D721Med (cell line): Measurements from ENCODE around the gene GSK3B.

Source experiments
- DNase-seq: peaks from one replicate; pipeline ENCODE4 v3.0.0; 2011; ENCODE audit warnings: low spot score; ENCODE audit not compliant: insufficient read length
- FAIRE-seq: peaks from 2 replicates; lab custom pipeline; 2011; peaks lifted over from hg19 to GRCh38; lab: Jason Lieb, UNC
- TF ChIP-seq, protein P1 (sequence below): IDR thresholded peaks from 2 replicates; pipeline ENCODE4 v1.5.1; 2012; ENCODE audit warnings: mild to moderate bottlenecking, control low read depth; ENCODE audit not compliant: insufficient read depth; ENCODE audit errors: missing control alignments

Gene GSK3B

DNA sequence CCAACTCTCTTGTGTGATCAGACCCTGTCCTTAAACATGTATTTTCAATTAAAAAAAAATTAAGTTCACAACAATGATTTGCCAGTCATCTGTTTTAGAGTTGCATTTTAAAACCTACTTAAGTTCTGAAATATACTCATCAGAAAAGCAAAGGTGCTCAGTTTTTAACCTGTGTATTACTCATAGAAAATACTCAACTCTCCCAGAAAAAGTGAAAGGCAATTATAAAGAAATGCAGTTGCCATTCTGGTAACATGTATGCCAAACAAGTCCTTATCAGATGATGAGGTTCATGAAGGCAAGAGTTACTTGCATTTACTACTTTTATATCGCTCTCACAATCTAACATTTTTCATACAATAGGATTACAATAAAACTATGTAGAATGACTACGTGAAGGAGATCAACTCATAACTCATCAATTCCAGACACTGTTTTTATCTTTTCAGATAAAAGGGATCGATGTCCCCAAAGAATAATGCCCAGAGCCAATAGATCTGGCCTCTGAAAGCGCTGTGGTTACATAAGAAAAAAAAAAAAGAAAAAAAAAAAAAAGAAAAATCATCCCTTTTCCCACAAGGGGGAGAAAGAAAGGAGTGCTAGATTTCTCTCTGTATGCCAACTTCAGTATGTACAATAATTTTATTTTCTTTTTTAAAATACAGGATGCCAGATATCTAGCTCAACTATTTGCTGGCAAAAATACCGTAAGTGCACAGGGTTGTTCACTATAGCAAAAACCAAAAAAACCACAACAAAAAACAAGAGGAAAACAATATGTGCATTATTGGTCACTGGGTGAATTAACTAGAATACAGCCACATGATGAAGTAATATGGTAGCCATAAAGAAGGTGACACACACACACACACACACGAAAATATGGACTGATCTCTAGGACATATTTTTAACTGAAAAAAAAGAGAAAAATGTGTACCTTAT lies 175.0 kb downstream of the GSK3B start:
- FAIRE-seq (peak; percentile 11), DNase-seq (no peak)
- TF ChIP-seq, protein P1, sequence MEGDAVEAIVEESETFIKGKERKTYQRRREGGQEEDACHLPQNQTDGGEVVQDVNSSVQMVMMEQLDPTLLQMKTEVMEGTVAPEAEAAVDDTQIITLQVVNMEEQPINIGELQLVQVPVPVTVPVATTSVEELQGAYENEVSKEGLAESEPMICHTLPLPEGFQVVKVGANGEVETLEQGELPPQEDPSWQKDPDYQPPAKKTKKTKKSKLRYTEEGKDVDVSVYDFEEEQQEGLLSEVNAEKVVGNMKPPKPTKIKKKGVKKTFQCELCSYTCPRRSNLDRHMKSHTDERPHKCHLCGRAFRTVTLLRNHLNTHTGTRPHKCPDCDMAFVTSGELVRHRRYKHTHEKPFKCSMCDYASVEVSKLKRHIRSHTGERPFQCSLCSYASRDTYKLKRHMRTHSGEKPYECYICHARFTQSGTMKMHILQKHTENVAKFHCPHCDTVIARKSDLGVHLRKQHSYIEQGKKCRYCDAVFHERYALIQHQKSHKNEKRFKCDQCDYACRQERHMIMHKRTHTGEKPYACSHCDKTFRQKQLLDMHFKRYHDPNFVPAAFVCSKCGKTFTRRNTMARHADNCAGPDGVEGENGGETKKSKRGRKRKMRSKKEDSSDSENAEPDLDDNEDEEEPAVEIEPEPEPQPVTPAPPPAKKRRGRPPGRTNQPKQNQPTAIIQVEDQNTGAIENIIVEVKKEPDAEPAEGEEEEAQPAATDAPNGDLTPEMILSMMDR = no peak

- no peak for DNase-seq
- no peak for FAIRE-seq
- TF ChIP-seq, protein P1 = no peak
Measured at GRCh38 chr3:119913021-119913420, 181.2 kb downstream of the GSK3B start.

GRCh38 chr3:119912220-119912619 lies 182.0 kb downstream of the GSK3B start:
- DNase-seq (no peak), FAIRE-seq (peak; percentile 73)
- TF ChIP-seq, protein P1 = no peak

- FAIRE-seq (no peak), DNase-seq (no peak)
- TF ChIP-seq, protein P1 = no peak
Measured at GRCh38 chr3:119911748-119912147, 182.5 kb downstream of the GSK3B start.

DNA sequence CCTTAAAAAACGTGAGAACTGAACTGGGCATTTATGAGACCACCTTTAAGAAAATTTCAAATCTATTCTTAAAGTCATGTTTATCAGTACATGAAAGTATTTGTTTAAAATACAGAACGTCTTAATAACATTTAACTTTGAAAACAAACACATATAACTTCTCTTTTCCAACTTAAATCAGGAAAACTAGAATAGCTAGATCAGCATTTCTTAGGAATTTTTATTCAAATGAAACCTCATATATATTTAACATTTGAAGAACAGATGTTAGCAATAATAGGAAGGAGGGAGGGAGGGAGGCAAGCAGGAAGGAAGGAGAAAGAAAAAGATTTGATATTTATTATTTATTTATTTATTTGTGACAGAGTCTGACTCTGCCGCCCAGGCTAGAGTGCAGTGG lies 192.2 kb downstream of the GSK3B start:
- DNase-seq (no peak), FAIRE-seq (no peak)
- TF ChIP-seq, protein P1 = no peak

- TF ChIP-seq, protein P1 = no peak
- FAIRE-seq = no peak
- no peak for DNase-seq
Measured at GRCh38 chr3:119901148-119901547, 193.1 kb downstream of the GSK3B start.

- DNase-seq (no peak), FAIRE-seq (no peak)
- TF ChIP-seq, protein P1 = no peak
Measured at GRCh38 chr3:119899192-119899511, 195.1 kb downstream of the GSK3B start.
